NT2/D1 (cell line): ENCODE measurements around the gene GAB1.

Experiments used
- YY1 ChIP-seq: IDR thresholded peaks from 2 replicates; pipeline ENCODE4 v1.6.1; 2011; ENCODE audit not compliant: insufficient read length, insufficient read depth
- ZNF274 ChIP-seq: IDR thresholded peaks from 2 replicates; pipeline ENCODE4 v1.6.1; 2011; ENCODE audit warnings: mild to moderate bottlenecking, low read depth, low read length

DNA sequence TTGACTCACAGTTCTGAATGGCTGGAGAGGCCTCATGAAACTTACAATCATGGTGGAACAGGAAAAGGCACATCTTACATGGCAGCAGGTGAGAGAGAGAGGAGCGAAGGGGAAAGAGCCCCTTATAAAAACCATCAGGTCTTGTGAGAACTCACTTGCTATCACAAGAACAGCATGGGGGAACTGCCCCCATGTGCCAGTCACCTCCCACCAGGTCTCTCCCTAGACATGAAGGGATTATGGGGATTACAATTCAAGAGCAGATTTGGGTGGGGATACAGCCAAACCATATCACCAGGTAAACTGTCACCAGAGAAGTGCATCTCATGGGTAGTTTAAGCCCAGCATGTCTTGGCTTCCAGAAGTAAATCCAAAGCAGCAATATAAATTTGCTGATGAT lies 169.4 kb downstream of the GAB1 start:
- no peak for TF ChIP-seq YY1
- TF ChIP-seq ZNF274, result no peak
